ENCODE results near the gene SCUBE1.

GRCh38 chr22:43392385-43392989 lies 49.3 kb upstream of the SCUBE1 start:
- TF ChIP-seq USF1 (IDR thresholded peaks at IDR 0.05) (no peak), EP300 (IDR thresholded peaks at IDR 0.05; ENCODE audit: borderline replicate concordance) (no peak), RAD21 (IDR thresholded peaks at IDR 0.05; ENCODE audit: low read depth) (no peak), CREB1 (IDR thresholded peaks at IDR 0.05; ENCODE audit: low read depth) (no peak), YY1 (IDR thresholded peaks at IDR 0.05; ENCODE audit: low read depth) (no peak), TAF1 (IDR thresholded peaks at IDR 0.05; ENCODE audit: low read depth) (no peak), NFIC (IDR thresholded peaks at IDR 0.05) (no peak)
